ENCODE data around the gene ARMC2.

DNA sequence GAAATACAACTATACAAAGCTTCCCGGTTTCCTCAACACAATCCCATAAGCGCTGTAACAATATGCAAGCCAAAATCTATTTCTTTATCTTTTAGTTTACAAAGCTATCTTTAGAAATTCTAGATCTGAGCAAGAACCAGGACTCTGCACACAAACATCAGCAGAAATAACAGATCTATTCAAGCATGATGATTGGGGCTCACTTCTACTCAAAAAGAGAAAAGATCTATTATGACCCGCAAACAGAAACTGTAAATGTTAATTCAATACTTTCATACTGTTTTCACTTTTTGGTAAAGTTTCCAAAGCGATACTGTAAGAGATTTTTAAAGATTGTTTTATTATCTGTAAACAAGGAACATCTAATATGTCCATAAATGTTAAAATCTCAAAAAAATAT is 159.8 kb downstream of the ARMC2 start:
- TF ChIP-seq, protein P1, sequence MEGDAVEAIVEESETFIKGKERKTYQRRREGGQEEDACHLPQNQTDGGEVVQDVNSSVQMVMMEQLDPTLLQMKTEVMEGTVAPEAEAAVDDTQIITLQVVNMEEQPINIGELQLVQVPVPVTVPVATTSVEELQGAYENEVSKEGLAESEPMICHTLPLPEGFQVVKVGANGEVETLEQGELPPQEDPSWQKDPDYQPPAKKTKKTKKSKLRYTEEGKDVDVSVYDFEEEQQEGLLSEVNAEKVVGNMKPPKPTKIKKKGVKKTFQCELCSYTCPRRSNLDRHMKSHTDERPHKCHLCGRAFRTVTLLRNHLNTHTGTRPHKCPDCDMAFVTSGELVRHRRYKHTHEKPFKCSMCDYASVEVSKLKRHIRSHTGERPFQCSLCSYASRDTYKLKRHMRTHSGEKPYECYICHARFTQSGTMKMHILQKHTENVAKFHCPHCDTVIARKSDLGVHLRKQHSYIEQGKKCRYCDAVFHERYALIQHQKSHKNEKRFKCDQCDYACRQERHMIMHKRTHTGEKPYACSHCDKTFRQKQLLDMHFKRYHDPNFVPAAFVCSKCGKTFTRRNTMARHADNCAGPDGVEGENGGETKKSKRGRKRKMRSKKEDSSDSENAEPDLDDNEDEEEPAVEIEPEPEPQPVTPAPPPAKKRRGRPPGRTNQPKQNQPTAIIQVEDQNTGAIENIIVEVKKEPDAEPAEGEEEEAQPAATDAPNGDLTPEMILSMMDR (IDR thresholded peaks at IDR 0.05; ENCODE audit: low read depth, low read length, poor library complexity, severe bottlenecking) = no peak
- no peak for TF ChIP-seq EZH2phosphoT487 (IDR thresholded peaks at IDR 0.05; ENCODE audit: borderline replicate concordance, low read length)

Data from DOHH2 (cell line).